Lower leg skin (tissue), 3 donors: ENCODE data around the gene NACC2.

Experiments
- CTCF ChIP-seq, 3 donors: fragments of 450-650 bp; IDR thresholded peaks; one replicate each; pipeline ENCODE4 v1.5.1; 2016; ENCODE audit warnings: antibody characterized with exemption in 3 of 3, mild to moderate bottlenecking in 3 of 3, moderate library complexity in 2 of 3
- POLR2A ChIP-seq, 2 donors: fragments of 450-650 bp; IDR thresholded peaks; one replicate each; pipeline ENCODE4 v1.6.1; 2016 to 2017; ENCODE audit warnings: antibody characterized with exemption in 2 of 2, mild to moderate bottlenecking in 1 of 2, moderate library complexity in 1 of 2

- no peak for TF ChIP-seq CTCF (IDR thresholded peaks at IDR 0.05)
- no peak for TF ChIP-seq POLR2A (IDR thresholded peaks at IDR 0.05)
Measured at GRCh38 chr9:135990468-135991429, 104.3 kb downstream of the NACC2 start.
